Nephron progenitor cell (in vitro differentiated cells): ENCODE results near the gene CRYBG2.

ENCODE experiments used
- DNase-seq: peaks from one replicate; pipeline ENCODE4 v3.0.0; 2021
- H3K27ac Mint-ChIP-seq: 2 replicates; pipeline ENCODE4 v1.8.0; 2021; ENCODE audit warnings: mild to moderate bottlenecking, moderate library complexity, mixed read lengths
- H3K27me3 Mint-ChIP-seq: 2 replicates; pipeline ENCODE4 v1.8.0; 2021; ENCODE audit warnings: mild to moderate bottlenecking, low read depth, mixed read lengths; ENCODE audit not compliant: poor library complexity
- H3K36me3 Mint-ChIP-seq: 2 replicates; pipeline ENCODE4 v1.8.0; 2021; ENCODE audit warnings: low read depth, mixed read lengths
- H3K4me1 Mint-ChIP-seq: 2 replicates; pipeline ENCODE4 v1.8.0; 2021; ENCODE audit warnings: mixed read lengths
- H3K4me3 Mint-ChIP-seq: 2 replicates; pipeline ENCODE4 v1.8.0; 2021; ENCODE audit warnings: mild to moderate bottlenecking, moderate library complexity, mixed read lengths
- H3K9me3 Mint-ChIP-seq: 2 replicates; pipeline ENCODE4 v1.8.0; 2021; ENCODE audit warnings: mild to moderate bottlenecking, moderate library complexity, mixed read lengths
- CTCF ChIP-seq: fragments of 200-600 bp; sonication (generic); IDR thresholded peaks from 2 replicates; pipeline ENCODE4 v1.5.0; 2021; ENCODE audit warnings: antibody characterized with exemption

CRYBG2 gene

DNA sequence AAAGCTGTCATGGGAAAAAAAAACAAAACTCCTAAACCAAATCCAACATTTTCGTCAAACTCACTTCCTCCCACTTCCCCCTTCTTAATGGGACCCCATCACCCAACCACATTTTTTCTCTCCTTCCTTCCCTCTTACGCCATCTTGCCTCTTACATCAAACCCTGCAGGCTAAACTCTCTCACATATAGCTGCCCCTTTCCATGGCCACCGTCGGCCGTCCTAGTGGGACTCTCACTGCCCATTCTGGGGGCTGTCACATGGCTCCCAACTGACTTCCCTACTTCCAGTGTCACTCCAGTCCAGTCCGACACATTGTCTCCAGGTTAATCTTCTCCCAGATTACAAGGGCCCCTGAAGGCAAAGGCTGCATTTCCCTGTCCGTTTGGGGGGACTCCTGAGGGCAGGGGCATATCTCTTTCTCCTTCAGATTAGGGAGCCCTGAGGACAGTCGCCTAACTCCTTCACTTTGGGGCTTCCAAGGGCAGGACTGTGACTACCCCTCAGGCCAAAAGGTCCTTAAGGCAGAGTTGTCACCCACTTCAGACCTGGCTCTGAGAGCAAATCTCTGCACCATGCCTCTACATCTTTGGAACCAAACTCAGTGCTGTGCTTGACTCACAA lies 48.2 kb downstream of the CRYBG2 start:
- H3K4me3 Mint-ChIP-seq: peak overlapping the region; percentile 100
- no peaks in the 10 kb centered on the region for H3K36me3 Mint-ChIP-seq
- peak overlapping the region; percentile 91 for H3K27ac Mint-ChIP-seq
- H3K4me1 Mint-ChIP-seq: peaks cover 18% of the 10 kb centered on the region
- peaks cover 4% of the 10 kb centered on the region for H3K27me3 Mint-ChIP-seq
- no peaks in the 10 kb centered on the region for H3K9me3 Mint-ChIP-seq
- TF ChIP-seq CTCF: no peak
- no peak for DNase-seq

DNA sequence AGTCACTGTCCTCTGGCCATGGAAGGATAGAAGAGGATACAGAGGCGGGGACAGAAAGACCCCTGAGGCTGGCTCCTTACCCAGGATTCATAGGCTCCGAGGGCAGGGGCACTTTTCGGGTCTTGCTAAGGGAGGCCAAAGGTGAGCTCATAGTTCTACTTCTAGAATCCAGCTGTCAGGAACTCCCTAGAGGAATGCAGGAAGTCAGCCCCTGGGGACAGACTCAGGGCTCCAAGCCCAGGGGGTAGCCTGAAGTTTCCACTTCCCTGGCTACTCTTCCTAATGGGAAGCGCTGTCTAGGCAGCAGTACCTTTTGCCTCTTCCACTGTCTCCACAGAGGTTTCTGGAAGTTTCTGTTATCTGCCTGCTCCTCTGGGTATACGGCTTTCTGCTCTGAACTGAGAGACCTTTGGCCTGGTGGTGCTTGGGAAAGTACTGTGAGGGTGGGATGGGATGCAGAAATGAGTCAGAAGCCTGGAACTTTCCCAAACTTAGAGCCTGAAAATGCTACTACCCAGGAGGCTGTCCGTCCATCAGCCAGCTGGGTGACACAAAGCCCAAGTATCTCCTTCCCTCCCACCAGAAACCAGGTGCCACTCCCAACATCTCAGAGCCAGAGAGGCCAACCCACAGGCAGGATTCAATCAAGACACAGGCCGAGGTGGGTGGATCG lies 51.1 kb downstream of the CRYBG2 start:
- Mint-ChIP-seq H3K9me3 (no peaks in the 10 kb centered on the region), H3K27me3 (no peaks in the 10 kb centered on the region), H3K4me1 (peaks cover 34% of the 10 kb centered on the region), H3K27ac (no peak overlapping the region), H3K4me3 (no peak overlapping the region), H3K36me3 (no peaks in the 10 kb centered on the region)
- no peak for TF ChIP-seq CTCF
- no peak for DNase-seq

DNA sequence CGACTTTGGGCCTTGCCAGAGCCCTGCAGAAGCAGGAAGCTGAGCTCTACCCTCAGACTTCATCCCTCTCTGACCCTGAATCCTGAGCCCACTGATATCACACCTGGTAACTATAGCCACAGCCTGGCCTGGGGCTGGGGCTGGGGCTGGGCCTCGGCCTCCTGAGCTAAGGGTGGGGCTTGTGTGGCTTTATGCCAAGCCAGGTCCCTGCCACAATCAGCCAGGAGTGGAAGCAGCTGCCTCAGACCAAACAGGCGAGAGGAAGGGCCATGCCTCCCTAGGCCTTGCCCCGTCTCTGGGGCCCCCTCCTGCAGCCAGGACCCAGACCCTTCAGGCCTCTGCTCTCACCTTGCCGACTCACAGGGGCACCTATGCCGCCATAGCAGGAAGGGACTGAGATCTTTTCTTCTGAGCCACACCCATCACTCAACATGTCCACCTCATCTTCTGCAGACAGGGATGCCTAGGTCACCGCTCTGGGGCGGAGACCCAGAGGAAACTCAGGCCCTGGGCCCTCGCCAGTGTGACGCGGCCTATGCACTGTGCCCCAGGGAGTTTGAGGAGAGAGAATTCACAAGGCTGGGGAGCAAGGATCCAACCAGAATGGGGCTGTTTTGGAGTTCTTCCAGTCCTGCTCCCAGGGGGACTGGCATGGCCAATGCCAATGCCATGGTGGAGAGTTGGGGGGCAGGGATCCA lies 53.2 kb downstream of the CRYBG2 start:
- no peak overlapping the region for H3K27ac Mint-ChIP-seq

GRCh38 chr1:26297791-26298124 lies 56.2 kb downstream of the CRYBG2 start:
- Mint-ChIP-seq H3K9me3 (no peaks in the 10 kb centered on the region), H3K27me3 (peaks cover 3% of the 10 kb centered on the region), H3K27ac (no peak overlapping the region), H3K4me3 (no peak overlapping the region), H3K4me1 (peaks cover 52% of the 10 kb centered on the region), H3K36me3 (peaks cover 22% of the 10 kb centered on the region)
- no peak for DNase-seq
- no peak for TF ChIP-seq CTCF

More for the DNA sequence above, 53.2 kb downstream of the CRYBG2 start:
- no peaks in the 10 kb centered on the region for H3K9me3 Mint-ChIP-seq
- no peak for TF ChIP-seq CTCF
- H3K4me3 Mint-ChIP-seq: no peak overlapping the region
- no peak for DNase-seq
- H3K36me3 Mint-ChIP-seq: peaks cover 4% of the 10 kb centered on the region
- peaks cover 3% of the 10 kb centered on the region for H3K27me3 Mint-ChIP-seq
- H3K4me1 Mint-ChIP-seq: peaks cover 32% of the 10 kb centered on the region

- TF ChIP-seq CTCF: no peak
- Mint-ChIP-seq H3K27me3 (peaks cover 3% of the 10 kb centered on the region), H3K27ac (no peak overlapping the region), H3K36me3 (peaks cover 24% of the 10 kb centered on the region), H3K9me3 (no peaks in the 10 kb centered on the region), H3K4me3 (no peak overlapping the region), H3K4me1 (peaks cover 50% of the 10 kb centered on the region)
- DNase-seq: no peak
Measured at GRCh38 chr1:26297057-26297790, 56.7 kb downstream of the CRYBG2 start.
